Activated CD4-positive, alpha-beta T cell treated with anti-CD3 and anti-CD28 coated beads for 4 hours (primary cell): ENCODE data around the gene MAPK9.

Experiments used
- DNase-seq, 2 donors: peaks; one replicate each; pipeline ENCODE4 v3.0.0-alpha.2; 2020

Gene MAPK9

DNA sequence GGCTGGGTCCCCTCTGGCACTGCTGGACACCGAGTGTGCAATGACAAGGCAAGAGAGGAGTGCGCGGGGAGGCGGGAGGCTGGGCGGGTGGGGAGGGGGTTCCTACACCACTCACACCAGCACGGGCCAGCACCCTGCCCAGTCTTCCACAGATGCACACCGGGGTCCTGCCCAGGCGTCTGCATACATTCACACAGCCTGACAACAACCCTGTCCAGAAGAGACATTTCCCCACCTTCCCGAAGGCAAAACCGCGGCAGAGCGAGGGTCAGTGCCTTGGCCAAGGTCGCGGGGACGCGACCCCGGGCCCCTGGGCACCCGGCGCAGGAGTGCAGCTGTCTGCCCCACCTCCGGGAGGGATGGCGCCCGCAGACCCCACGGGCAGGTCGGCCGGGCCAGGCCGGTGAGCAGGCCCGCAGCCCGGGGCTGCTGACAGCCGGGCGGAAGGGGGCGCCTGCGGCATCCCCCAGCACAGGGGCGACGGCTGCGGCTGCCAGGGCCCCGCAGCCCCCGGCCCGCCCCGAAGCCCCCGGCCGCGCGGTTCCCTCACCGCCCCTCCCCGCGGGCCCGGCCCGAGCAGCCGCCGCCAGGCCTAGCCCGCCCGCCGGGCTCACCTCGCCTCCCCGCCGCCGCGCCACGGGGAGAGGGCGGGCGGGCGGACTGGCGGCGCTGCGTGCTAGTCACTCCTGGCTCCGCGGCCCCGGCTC is 496 bp downstream of the MAPK9 start:
- DNase-seq: peak in 1 of 2 donors; percentile 24

GRCh38 chr5:180290568-180291233 is 1.2 kb downstream of the MAPK9 start:
- no peak for DNase-seq

DNA sequence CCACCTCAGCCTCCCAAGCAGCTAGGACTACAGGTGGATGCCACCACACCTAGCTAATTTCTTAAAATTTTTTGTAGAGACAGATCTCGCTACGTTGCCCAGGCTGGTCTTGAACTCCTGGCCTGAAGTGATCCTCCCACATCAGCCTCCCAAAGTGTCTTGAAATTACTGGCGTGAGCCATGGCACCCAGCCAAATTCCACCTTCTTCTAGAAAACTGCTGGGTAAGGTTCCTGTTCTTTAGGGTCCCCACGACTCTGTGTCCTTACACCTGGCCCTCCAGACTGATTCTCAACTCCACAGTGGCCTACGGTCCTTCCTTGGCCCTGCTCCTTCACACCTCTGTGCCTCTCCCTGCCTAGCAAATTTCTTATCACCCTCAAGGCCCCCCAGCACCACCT is 1.9 kb downstream of the MAPK9 start:
- no peak for DNase-seq

DNA sequence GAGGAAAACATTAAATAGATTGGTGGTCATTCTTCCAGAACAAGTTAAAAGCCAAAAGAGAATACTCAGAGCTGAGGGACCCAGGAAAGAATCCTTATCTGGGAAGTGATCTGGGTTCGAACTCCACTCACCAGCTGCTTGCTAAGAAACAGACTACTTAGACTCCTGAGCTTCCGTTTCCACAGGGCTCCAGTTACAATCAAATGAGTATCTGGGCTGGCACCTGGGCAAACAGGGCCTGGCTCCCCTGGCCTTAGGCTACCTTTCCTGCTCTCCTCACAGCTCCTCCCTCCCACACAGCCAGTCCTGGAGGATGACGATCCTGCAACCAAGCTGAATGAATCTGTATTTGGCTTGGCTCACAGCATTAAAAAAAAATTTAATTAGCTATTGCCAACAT is 2.5 kb downstream of the MAPK9 start:
- no peak for DNase-seq

GRCh38 chr5:180287868-180288267 is 4.0 kb downstream of the MAPK9 start:
- DNase-seq: no peak

DNA sequence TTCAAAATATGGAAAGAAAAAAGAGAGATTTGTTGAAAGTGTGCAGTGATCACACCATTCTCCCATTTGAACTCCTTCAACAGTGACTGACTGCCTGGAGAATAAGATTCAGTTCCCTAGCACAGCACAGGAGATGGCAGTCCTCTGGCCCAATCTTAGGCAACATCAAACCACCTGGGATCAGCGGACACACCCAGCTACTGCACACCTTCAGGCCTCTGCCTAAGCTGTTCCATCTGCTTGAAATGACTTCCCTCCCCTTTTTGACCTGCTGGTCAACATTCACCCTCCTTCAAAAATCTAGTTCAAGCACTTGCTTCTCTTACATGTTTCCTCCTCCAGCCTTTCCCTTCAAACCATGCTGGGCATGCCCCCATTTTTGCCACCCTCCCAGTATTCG is 4.5 kb downstream of the MAPK9 start:
- no peak for DNase-seq

DNA sequence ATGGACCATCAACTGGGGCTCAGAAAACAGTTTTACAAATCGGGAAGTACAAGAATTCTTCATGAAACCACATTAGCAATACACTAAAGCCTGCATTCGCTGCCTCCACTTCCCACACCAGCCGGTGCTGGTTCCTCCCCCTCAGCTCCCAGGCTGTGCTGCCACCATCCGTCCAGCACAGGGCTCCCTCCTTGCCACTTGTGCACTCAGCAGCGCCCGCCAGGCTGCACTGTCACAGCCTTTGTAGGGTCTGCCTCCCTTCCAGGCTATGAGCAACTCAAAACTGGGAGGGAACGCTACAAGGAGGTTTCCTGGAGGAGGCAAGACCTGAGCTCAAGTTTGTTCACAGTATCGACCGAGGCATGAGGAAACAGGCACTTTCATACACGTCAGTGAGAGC is 7.7 kb downstream of the MAPK9 start:
- no peak for DNase-seq

DNA sequence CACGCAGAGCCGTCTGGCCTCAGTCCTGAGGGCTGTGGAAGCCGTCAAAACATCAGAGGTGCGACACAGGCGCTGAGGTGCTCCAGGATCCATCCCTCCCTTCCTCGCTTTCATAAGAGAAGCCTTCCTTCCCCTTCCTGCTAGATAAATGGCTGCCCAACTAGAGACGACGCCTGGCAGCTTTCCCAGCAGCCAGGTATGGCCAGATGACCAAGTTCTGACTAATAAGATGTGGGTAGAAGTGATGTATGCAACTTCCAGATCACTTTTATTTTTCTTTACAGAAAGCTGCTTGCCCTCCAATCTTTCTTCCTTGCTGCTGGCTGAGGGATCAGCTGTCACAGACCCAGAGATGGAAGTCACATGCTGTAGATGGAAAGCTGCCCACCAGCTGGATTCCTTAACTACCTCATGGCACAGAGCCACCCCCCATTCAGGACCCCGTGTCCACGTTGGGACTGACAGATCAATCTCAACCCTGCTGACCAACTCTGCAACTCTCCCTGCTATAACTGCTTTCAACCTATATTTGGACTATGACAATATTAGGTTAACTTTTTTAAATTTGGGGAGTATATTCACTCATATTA is 8.8 kb downstream of the MAPK9 start:
- no peak for DNase-seq

GRCh38 chr5:180282281-180282680 is 9.6 kb downstream of the MAPK9 start:
- DNase-seq: no peak

DNA sequence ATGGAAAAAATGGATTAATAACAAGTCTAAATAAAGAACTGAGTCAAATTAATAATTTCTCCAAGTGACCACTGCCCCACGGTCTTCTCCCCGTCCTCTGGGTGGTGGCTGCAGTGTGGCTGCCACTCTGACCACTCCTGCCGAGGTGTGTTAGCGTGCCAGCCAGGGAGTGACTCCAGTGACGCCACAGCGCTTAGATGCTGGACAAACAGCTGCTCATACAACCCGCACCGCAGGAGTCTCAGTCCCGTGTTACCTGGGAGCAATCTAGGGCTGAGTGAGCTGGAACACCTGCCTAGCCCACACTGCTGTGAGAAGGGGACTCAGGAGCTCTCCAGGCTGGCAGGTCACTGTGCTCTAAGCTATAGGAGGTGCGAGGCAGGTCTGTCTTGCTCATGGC is 10.2 kb downstream of the MAPK9 start:
- no peak for DNase-seq

DNA sequence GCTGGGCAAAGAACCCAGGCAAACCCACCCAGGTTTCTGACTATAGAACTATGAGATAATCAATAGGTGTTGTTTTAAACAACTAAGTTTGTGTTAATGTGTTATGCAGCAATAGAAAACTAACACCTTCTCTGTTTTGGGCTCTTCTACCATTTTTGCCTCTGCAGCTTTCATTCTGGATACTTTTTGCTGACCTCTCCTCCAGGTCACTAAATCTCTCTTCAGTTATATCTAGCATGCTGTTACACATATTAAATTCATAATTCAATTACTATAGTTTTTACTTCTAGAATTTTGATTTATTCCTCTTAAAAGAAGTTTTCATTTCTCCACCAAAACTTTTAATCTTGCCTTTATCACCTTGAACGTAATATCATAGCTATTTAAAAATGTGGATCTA is 17.2 kb downstream of the MAPK9 start:
- no peak for DNase-seq

DNA sequence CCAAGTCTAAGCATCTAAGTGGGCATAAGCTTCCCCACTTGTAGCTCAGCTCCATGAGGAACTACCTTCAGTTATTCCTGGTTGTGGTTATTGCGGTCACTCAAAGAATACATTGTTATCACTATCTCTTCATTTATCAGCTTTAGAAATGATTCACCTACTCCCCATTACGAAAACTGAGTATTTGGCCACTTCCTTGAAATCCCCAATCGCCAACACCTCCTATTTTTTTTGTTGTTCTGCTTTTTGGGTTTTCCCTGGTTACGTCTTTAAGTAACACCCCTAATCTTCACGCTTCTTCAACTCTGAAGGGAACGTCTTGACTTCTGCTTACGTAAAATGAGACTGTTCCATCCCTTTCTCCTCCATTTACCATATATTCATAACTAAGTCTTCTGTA is 20.7 kb downstream of the MAPK9 start:
- DNase-seq: no peak

- no peak for DNase-seq
Measured at GRCh38 chr5:180259260-180259611, 32.6 kb downstream of the MAPK9 start.

- DNase-seq: no peak
Measured at GRCh38 chr5:180253036-180253824, 38.7 kb downstream of the MAPK9 start.

DNA sequence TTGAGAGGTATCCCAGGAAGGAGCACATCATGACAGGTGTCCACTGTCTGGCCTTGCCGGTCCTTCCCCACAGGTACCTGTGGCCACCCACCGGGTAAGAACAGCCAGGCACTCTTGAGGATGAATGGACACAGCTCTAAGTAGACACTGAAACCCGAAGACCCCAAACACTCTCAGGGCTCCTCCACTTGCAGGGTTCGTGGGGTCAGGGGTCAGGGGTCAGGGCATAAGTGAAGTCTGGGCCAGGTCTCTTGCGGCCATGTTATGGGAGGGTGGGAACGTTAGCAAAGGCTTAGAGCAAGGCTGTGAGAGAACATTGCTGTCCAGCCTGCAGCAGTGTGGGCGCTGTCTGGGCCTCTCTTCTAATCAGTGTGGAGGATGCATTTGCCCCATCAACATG is 40.0 kb downstream of the MAPK9 start:
- DNase-seq: no peak

- DNase-seq: no peak
Measured at GRCh38 chr5:180251141-180251540, 40.7 kb downstream of the MAPK9 start.

GRCh38 chr5:180250329-180250728 is 41.6 kb downstream of the MAPK9 start:
- DNase-seq: no peak

- no peak for DNase-seq
Measured at GRCh38 chr5:180241600-180241999, 50.3 kb downstream of the MAPK9 start.

DNA sequence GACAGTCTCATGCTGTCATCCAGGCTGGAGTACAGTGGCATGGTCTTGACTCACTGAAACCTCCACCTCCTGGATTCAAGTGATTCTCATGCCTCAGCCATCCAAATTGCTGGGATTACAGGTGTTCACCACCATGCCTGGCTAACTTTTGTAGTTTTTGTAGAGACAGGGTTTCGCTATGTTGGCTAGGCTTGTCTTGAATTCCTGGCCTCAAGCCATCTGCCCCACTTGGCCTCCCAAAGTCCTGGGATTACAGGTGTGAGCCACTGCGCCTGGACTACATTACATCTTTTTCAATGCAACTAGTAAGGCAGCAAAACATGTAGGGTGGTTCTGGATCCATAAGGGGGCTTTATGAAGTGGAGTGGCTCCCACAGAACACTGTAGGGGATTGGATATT is 53.3 kb downstream of the MAPK9 start:
- DNase-seq: no peak

- no peak for DNase-seq
Measured at GRCh38 chr5:180235846-180236245, 56.0 kb downstream of the MAPK9 start.

- no peak for DNase-seq
Measured at GRCh38 chr5:180235077-180235476, 56.8 kb downstream of the MAPK9 start.

DNA sequence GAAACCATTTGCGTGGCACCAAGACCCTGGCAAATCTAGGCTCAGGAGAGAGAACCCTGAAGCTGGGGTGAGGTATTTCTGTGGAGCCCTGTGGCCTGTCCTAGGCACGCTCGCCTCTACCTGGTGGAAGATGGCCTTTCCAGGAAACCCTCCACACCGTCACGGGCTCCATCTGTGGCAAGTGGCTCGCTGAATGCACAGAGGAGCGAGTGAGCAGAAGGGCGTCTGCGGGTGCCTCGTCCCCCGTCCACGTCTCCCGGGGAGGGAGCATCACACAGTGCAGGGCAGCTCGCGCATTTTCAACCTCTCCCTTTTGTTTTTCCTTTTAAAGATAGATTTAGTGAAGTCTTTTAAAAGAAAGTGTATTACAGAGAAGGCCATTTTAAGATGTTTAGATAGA is 57.6 kb downstream of the MAPK9 start:
- no peak for DNase-seq

DNA sequence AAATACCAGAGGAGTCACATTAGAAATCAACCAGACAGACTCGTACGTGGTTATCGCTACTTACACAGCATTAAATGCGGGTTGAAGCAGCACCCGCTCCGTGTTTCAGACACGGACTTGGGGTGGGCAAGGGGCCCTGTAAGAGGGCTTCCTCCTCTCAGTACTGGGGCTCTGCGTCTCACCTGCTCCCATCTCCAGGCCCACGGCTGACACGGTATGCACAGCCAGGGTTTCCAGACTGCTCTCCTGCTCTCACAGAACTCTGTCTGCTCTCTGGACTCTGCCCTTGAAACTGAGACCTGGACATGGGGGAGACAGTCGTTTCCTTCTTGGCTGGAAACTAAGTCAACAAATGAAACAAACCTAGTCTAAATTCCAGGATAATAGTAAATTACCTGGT is 58.2 kb downstream of the MAPK9 start:
- no peak for DNase-seq

GRCh38 chr5:180230017-180230416 is 61.9 kb downstream of the MAPK9 start:
- DNase-seq: no peak
